SK-N-SH (cell line): Measurements from ENCODE around the gene MAP1B. TPM values are rescaled to one million over a fixed set of nuclear protein-coding genes. Genes with fewer than 3 reads are reported as not detected.

ENCODE experiments used
- CTCF ChIA-PET: fragments of 300-600, 350-600 bp; formaldehyde crosslinking; extraction: SDS; loops from one replicate; lab custom pipeline; 2021; lab: Yijun Ruan, JAX
- POLR2A ChIA-PET: fragments of 350-600 bp; sonication (Branson Sonifier 250); formaldehyde crosslinking; extraction: SDS; loops from one replicate; lab custom pipeline; 2020; ENCODE audit warnings: antibody characterized with exemption, inconsistent platforms; lab: Yijun Ruan, JAX
- DNase-seq: peaks from one replicate; pipeline ENCODE4 v3.0.0; 2012
- H2AFZ ChIP-seq: fragments of 200-600 bp; sonication (generic); 2 replicates; pipeline ENCODE4 v1.8.1; 2016; ENCODE audit warnings: antibody characterized with exemption, mild to moderate bottlenecking, low read depth
- H3F3A ChIP-seq: fragments of 200-600 bp; sonication (generic); replicated peaks from 2 replicates; pipeline ENCODE3; 2016; ENCODE audit warnings: antibody characterized with exemption, mild to moderate bottlenecking; ENCODE audit not compliant: insufficient read depth
- H3K27ac ChIP-seq, 2 experiments: fragments of 200-500 bp in 1 of 2; fragments of 200-600 bp in 1 of 2; sonication (Bioruptor generic) in 1 of 2; sonication (generic), shearing (Covaris generic) in 1 of 2; 2 replicates each; pipeline versions ENCODE4 v1.5.1 to v1.6.1; 2014 to 2016; ENCODE audit warnings: low read depth in 2 of 2, inconsistent platforms in 1 of 2, low read length in 1 of 2, mild to moderate bottlenecking in 1 of 2, mixed read lengths in 1 of 2
- H3K27me3 ChIP-seq: fragments of 200-600 bp; sonication (generic), shearing (Covaris generic); 2 replicates; pipeline ENCODE4 v1.6.1; 2016; ENCODE audit warnings: mixed run types; ENCODE audit not compliant: insufficient read depth
- H3K36me3 ChIP-seq, 2 experiments: fragments of 200-500 bp in 1 of 2; fragments of 200-600 bp in 1 of 2; sonication (Bioruptor generic) in 1 of 2; sonication (generic) in 1 of 2; replicated peaks in 1 of 2; 2 replicates each; pipeline versions ENCODE3 to v1.5.1; 2014 to 2016; ENCODE audit warnings: low read length in 1 of 2, mild to moderate bottlenecking in 1 of 2; ENCODE audit not compliant: insufficient read depth in 2 of 2, control insufficient read depth in 1 of 2
- H3K4me1 ChIP-seq, 2 experiments: fragments of 200-500 bp in 1 of 2; fragments of 200-600 bp in 1 of 2; sonication (Bioruptor generic) in 1 of 2; sonication (generic), shearing (Covaris generic) in 1 of 2; 2 replicates each; pipeline versions ENCODE4 v1.5.1 to v1.6.1; 2014 to 2016; ENCODE audit warnings: low read depth in 1 of 2, low read length in 1 of 2, mixed run types in 1 of 2; ENCODE audit not compliant: insufficient read depth in 2 of 2, control insufficient read depth in 1 of 2
- H3K4me2 ChIP-seq: fragments of 200-600 bp; sonication (generic), shearing (Covaris generic); 2 replicates; pipeline ENCODE4 v1.6.1; 2017; ENCODE audit warnings: mixed run types
- H3K4me3 ChIP-seq, 2 experiments: fragments of 200-500 bp in 1 of 2; fragments of 200-600 bp in 1 of 2; sonication (Bioruptor generic) in 1 of 2; sonication (generic), shearing (Covaris generic) in 1 of 2; 2 replicates each; pipeline versions ENCODE4 v1.5.1 to v1.8.1; 2014 to 2016; ENCODE audit warnings: low read depth in 2 of 2, inconsistent platforms in 1 of 2, low read length in 1 of 2, mild to moderate bottlenecking in 1 of 2, mixed read lengths in 1 of 2, moderate library complexity in 1 of 2
- H3K79me2 ChIP-seq: fragments of 200-600 bp; sonication (generic); 2 replicates; pipeline ENCODE4 v1.8.1; 2017; ENCODE audit warnings: mild to moderate bottlenecking; ENCODE audit not compliant: insufficient read depth
- H3K9ac ChIP-seq: fragments of 200-600 bp; sonication (generic); 2 replicates; pipeline ENCODE4 v1.6.1; 2017; ENCODE audit warnings: mixed run types
- H3K9me2 ChIP-seq: fragments of 200-600 bp; sonication (generic); 2 replicates; pipeline ENCODE4 v1.6.1; 2017; ENCODE audit warnings: mixed run types
- H3K9me3 ChIP-seq: fragments of 200-600 bp; sonication (generic); 2 replicates; pipeline ENCODE4 v1.6.1; 2017; ENCODE audit warnings: mixed run types, mild to moderate bottlenecking, moderate library complexity
- H4K20me1 ChIP-seq: fragments of 200-600 bp; sonication (generic); 2 replicates; pipeline ENCODE4 v1.6.1; 2017; ENCODE audit warnings: mild to moderate bottlenecking, mixed run types; ENCODE audit not compliant: insufficient read depth
- CHD2 ChIP-seq: fragments of 150-350 bp; IDR thresholded peaks from 2 replicates; pipeline ENCODE4 v1.6.1; 2018; ENCODE audit warnings: low read length; ENCODE audit not compliant: partially characterized antibody
- CTCF ChIP-seq: fragments of 200-600 bp; sonication (generic); IDR thresholded peaks from 2 replicates; pipeline ENCODE4 v1.6.1; 2017; ENCODE audit warnings: antibody characterized with exemption, mild to moderate bottlenecking, moderate library complexity
- FOSL2 ChIP-seq: IDR thresholded peaks from 2 replicates; pipeline ENCODE4 v1.4.0; 2012; ENCODE audit warnings: low read depth, mild to moderate bottlenecking, moderate library complexity, borderline replicate concordance
- MXI1 ChIP-seq: IDR thresholded peaks from 2 replicates; pipeline ENCODE4 v1.6.1; 2012; ENCODE audit warnings: mild to moderate bottlenecking, low read depth, low read length, improper control_type of control experiment
- RCOR1 ChIP-seq: fragments of 150-350 bp; IDR thresholded peaks from 2 replicates; pipeline ENCODE4 v1.6.1; 2017; ENCODE audit warnings: antibody characterized with exemption, low read length
- SIN3A ChIP-seq: IDR thresholded peaks from 2 replicates; pipeline ENCODE4 v1.6.1; 2012; ENCODE audit warnings: low read depth, mild to moderate bottlenecking, low read length, moderate library complexity, borderline replicate concordance
- TAF1 ChIP-seq: IDR thresholded peaks from 2 replicates; pipeline ENCODE4 v1.6.1; 2012; ENCODE audit warnings: low read depth, mild to moderate bottlenecking, low read length, moderate library complexity, borderline replicate concordance
- TCF12 ChIP-seq: IDR thresholded peaks from 2 replicates; pipeline ENCODE4 v1.4.0; 2012
- TEAD4 ChIP-seq: IDR thresholded peaks from 2 replicates; pipeline ENCODE4 v1.4.0; 2012; ENCODE audit warnings: mild to moderate bottlenecking, borderline replicate concordance; ENCODE audit not compliant: insufficient read depth
- USF1 ChIP-seq: IDR thresholded peaks from 2 replicates; pipeline ENCODE4 v1.4.0; 2012; ENCODE audit warnings: low read depth, borderline replicate concordance
- ZBTB33 ChIP-seq: IDR thresholded peaks from 2 replicates; pipeline ENCODE4 v1.4.0; 2012; ENCODE audit warnings: low read depth, borderline replicate concordance
- polyA plus RNA-seq, 3 experiments: library from polyadenylated mRNA; depleted of rRNA; stranded (reverse); fragments of >200 nt; gene quantifications; 2 replicates each; pipeline ENCODE4 v1.2.3, GENCODE V29; 2012
- TF ChIP-seq, protein P1 (sequence below): IDR thresholded peaks from 2 replicates; pipeline ENCODE4; 2012
- TF ChIP-seq, protein P2 (sequence below): fragments of 150-350 bp; IDR thresholded peaks from 2 replicates; pipeline ENCODE4 v1.6.1; 2016; ENCODE audit warnings: mild to moderate bottlenecking, low read depth, low read length
- TF ChIP-seq, protein P3 (sequence below): IDR thresholded peaks from 2 replicates; pipeline ENCODE4 v1.4.0; 2012; ENCODE audit warnings: low read depth
- TF ChIP-seq, protein P4 (sequence below): IDR thresholded peaks from 2 replicates; pipeline ENCODE4 v1.6.1; 2012; ENCODE audit warnings: mild to moderate bottlenecking, low read depth, low read length, moderate library complexity

The MAP1B gene
- polyA plus RNA-seq, 1 of the 3 experiments (the other 2 are of a cell fraction) = 47.5 TPM

- Histone ChIP-seq H3K36me3 (peaks cover 88 to 95% of the 10 kb centered on the region in 2 experiments), H3K4me2 (0 out of 2 replicates have a peak overlapping the region, but pooled peaks have one; percentile 7), H3K9me3 (no peaks in the 10 kb centered on the region), H4K20me1 (peaks cover 100% of the 10 kb centered on the region), H3K27ac (peak overlapping the region; percentile 22 to 36; a peak in 2 of 4 replicates), H3K9ac (no peak overlapping the region), H3K27me3 (no peaks in the 10 kb centered on the region), H3K4me3 (no peak overlapping the region), H3K4me1 (peaks cover 13 to 31% of the 10 kb centered on the region in 2 experiments), H3K79me2 (peaks cover 100% of the 10 kb centered on the region), H3K9me2 (no peaks in the 10 kb centered on the region), H3F3A (peaks cover 51% of the 10 kb centered on the region), H2AFZ (no peak overlapping the region)
- DNase-seq = no peak
- ChIA-PET POLR2A (no interaction called here), CTCF (interaction anchor here (0.6 to 1.2 kb wide), 3 partner anchors 9 to 17 kb away, joined by 3 to 6 read pairs (median 3); no protein-coding TSS in a partner anchor)
- no peak for TF ChIP-seq TAF1
- no peak for TF ChIP-seq USF1
- TF ChIP-seq, protein P1, sequence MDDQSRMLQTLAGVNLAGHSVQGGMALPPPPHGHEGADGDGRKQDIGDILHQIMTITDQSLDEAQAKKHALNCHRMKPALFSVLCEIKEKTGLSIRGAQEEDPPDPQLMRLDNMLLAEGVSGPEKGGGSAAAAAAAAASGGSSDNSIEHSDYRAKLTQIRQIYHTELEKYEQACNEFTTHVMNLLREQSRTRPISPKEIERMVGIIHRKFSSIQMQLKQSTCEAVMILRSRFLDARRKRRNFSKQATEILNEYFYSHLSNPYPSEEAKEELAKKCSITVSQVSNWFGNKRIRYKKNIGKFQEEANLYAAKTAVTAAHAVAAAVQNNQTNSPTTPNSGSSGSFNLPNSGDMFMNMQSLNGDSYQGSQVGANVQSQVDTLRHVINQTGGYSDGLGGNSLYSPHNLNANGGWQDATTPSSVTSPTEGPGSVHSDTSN = no peak
- no peak for TF ChIP-seq MXI1
- TF ChIP-seq, protein P2, sequence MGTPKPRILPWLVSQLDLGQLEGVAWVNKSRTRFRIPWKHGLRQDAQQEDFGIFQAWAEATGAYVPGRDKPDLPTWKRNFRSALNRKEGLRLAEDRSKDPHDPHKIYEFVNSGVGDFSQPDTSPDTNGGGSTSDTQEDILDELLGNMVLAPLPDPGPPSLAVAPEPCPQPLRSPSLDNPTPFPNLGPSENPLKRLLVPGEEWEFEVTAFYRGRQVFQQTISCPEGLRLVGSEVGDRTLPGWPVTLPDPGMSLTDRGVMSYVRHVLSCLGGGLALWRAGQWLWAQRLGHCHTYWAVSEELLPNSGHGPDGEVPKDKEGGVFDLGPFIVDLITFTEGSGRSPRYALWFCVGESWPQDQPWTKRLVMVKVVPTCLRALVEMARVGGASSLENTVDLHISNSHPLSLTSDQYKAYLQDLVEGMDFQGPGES = no peak
- TF ChIP-seq TEAD4 = no peak
- TF ChIP-seq CHD2 = no peak
- TF ChIP-seq, protein P3, sequence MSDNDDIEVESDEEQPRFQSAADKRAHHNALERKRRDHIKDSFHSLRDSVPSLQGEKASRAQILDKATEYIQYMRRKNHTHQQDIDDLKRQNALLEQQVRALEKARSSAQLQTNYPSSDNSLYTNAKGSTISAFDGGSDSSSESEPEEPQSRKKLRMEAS = no peak
- no peak for TF ChIP-seq RCOR1
- no peak for TF ChIP-seq CTCF
- TF ChIP-seq, protein P4, sequence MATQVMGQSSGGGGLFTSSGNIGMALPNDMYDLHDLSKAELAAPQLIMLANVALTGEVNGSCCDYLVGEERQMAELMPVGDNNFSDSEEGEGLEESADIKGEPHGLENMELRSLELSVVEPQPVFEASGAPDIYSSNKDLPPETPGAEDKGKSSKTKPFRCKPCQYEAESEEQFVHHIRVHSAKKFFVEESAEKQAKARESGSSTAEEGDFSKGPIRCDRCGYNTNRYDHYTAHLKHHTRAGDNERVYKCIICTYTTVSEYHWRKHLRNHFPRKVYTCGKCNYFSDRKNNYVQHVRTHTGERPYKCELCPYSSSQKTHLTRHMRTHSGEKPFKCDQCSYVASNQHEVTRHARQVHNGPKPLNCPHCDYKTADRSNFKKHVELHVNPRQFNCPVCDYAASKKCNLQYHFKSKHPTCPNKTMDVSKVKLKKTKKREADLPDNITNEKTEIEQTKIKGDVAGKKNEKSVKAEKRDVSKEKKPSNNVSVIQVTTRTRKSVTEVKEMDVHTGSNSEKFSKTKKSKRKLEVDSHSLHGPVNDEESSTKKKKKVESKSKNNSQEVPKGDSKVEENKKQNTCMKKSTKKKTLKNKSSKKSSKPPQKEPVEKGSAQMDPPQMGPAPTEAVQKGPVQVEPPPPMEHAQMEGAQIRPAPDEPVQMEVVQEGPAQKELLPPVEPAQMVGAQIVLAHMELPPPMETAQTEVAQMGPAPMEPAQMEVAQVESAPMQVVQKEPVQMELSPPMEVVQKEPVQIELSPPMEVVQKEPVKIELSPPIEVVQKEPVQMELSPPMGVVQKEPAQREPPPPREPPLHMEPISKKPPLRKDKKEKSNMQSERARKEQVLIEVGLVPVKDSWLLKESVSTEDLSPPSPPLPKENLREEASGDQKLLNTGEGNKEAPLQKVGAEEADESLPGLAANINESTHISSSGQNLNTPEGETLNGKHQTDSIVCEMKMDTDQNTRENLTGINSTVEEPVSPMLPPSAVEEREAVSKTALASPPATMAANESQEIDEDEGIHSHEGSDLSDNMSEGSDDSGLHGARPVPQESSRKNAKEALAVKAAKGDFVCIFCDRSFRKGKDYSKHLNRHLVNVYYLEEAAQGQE = no peak
- no peak for TF ChIP-seq SIN3A
- no peak for TF ChIP-seq TCF12
- TF ChIP-seq FOSL2 = no peak
- no peak for TF ChIP-seq ZBTB33
These were observed 8.0 kb downstream of the MAP1B start for GRCh38 chr5:72115296-72115695.
